HEK293 (cell line): Measurements from ENCODE around the gene ROBO1.

Source experiments
- CTCF ChIA-PET: fragments of 350-600 bp; formaldehyde crosslinking; extraction: SDS; loops from one replicate; lab custom pipeline; 2021; ENCODE audit warnings: antibody characterized with exemption; lab: Yijun Ruan, JAX
- POLR2A ChIA-PET: fragments of 300-600 bp; formaldehyde crosslinking; extraction: SDS; loops from one replicate; lab custom pipeline; 2020; ENCODE audit warnings: antibody characterized with exemption, inconsistent platforms; lab: Yijun Ruan, JAX
- H3K27ac ChIP-seq: fragments of 200-500 bp; sonication (Bioruptor generic); 2 replicates; pipeline ENCODE4 v1.5.1; 2014; ENCODE audit warnings: low read depth, low read length, control low read depth, inconsistent platforms; ENCODE audit errors: extremely low read depth
- H3K36me3 ChIP-seq, 2 experiments: fragments of 200-500 bp in 1 of 2; sonication (Bioruptor generic) in 1 of 2; 1 replicate in 1 of 2; 2 replicates in 1 of 2; pipeline ENCODE4 v1.5.1; 2014 to 2017; ENCODE audit warnings: inconsistent platforms in 2 of 2, low read length in 2 of 2; ENCODE audit not compliant: control insufficient read depth in 2 of 2, insufficient read depth in 1 of 2
- H3K4me1 ChIP-seq: fragments of 200-500 bp; sonication (Bioruptor generic); 2 replicates; pipeline ENCODE4 v1.5.1; 2014; ENCODE audit warnings: mild to moderate bottlenecking, low read length, inconsistent platforms; ENCODE audit not compliant: control insufficient read depth, insufficient read depth
- H3K4me3 ChIP-seq: 2 replicates; pipeline ENCODE4 v1.5.1; 2011; ENCODE audit warnings: low read depth, mild to moderate bottlenecking, control low read depth, low read length, moderate library complexity
- H3K9me3 ChIP-seq: fragments of 200-500 bp; sonication (Bioruptor generic); 2 replicates; pipeline ENCODE4 v1.5.1; 2014; ENCODE audit warnings: low read depth, low read length, inconsistent platforms; ENCODE audit not compliant: control insufficient read depth, insufficient read depth
- CTCF ChIP-seq: fragments of 450-650 bp; formaldehyde crosslinking; IDR thresholded peaks from 2 replicates; pipeline ENCODE4 v1.5.1; 2016; ENCODE audit warnings: missing biosample characterization, missing genetic modification characterization
- PRDM1 ChIP-seq: fragments of 450-650 bp; formaldehyde crosslinking; IDR thresholded peaks from 2 replicates; pipeline ENCODE4; 2016; ENCODE audit warnings: missing biosample characterization, missing genetic modification characterization
- PRDM4 ChIP-seq: fragments of 450-650 bp; formaldehyde crosslinking; IDR thresholded peaks from 2 replicates; pipeline ENCODE4 v1.5.1; 2017; ENCODE audit warnings: missing biosample characterization, missing genetic modification characterization
- SCRT1 ChIP-seq: fragments of 450-650 bp; formaldehyde crosslinking; IDR thresholded peaks from 2 replicates; pipeline ENCODE4 v1.5.1; 2016; ENCODE audit warnings: missing biosample characterization, missing genetic modification characterization, borderline replicate concordance
- TCF7L2 ChIP-seq: IDR thresholded peaks from 2 replicates; pipeline ENCODE4 v1.6.1; 2011; ENCODE audit warnings: low read depth, mild to moderate bottlenecking, inconsistent platforms, low read length, moderate library complexity, borderline replicate concordance
- WT1 ChIP-seq: fragments of 450-650 bp; formaldehyde crosslinking; IDR thresholded peaks from 2 replicates; pipeline ENCODE4 v1.5.1; 2016; ENCODE audit warnings: missing biosample characterization, missing genetic modification characterization
- ZBTB8A ChIP-seq: fragments of 450-650 bp; formaldehyde crosslinking; IDR thresholded peaks from 2 replicates; pipeline ENCODE4 v1.5.1; 2016; ENCODE audit warnings: missing biosample characterization, missing genetic modification characterization
- ZEB2 ChIP-seq: fragments of 450-650 bp; formaldehyde crosslinking; IDR thresholded peaks from 2 replicates; pipeline ENCODE4 v1.5.1; 2016; ENCODE audit warnings: missing biosample characterization, missing genetic modification characterization
- ZIC2 ChIP-seq: fragments of 450-650 bp; formaldehyde crosslinking; IDR thresholded peaks from 2 replicates; pipeline ENCODE4 v1.5.1; 2016; ENCODE audit warnings: missing biosample characterization, missing genetic modification characterization
- ZNF184 ChIP-seq: fragments of 450-650 bp; IDR thresholded peaks from 2 replicates; pipeline ENCODE4 v1.5.1; 2018; ENCODE audit warnings: missing biosample characterization, mild to moderate bottlenecking, missing genetic modification characterization
- ZNF202 ChIP-seq: fragments of 450-650 bp; formaldehyde crosslinking; IDR thresholded peaks from 2 replicates; pipeline ENCODE4 v1.5.1; 2016; ENCODE audit warnings: missing biosample characterization, missing genetic modification characterization, borderline replicate concordance
- ZNF23 ChIP-seq: fragments of 450-650 bp; formaldehyde crosslinking; IDR thresholded peaks from 2 replicates; pipeline ENCODE4 v1.5.1; 2016; ENCODE audit warnings: missing biosample characterization, missing genetic modification characterization, borderline replicate concordance
- ZNF26 ChIP-seq: fragments of 450-650 bp; formaldehyde crosslinking; IDR thresholded peaks from 2 replicates; pipeline ENCODE4 v1.5.1; 2016; ENCODE audit warnings: missing biosample characterization, missing genetic modification characterization
- ZNF610 ChIP-seq: fragments of 450-650 bp; formaldehyde crosslinking; IDR thresholded peaks from 2 replicates; pipeline ENCODE4 v1.5.1; 2016; ENCODE audit warnings: missing biosample characterization, missing genetic modification characterization, borderline replicate concordance
- ZNF624 ChIP-seq: fragments of 450-650 bp; formaldehyde crosslinking; IDR thresholded peaks from 2 replicates; pipeline ENCODE4 v1.5.1; 2017; ENCODE audit warnings: missing biosample characterization, missing genetic modification characterization
- ZNF626 ChIP-seq: fragments of 450-650 bp; sonication (Bioruptor Pico); formaldehyde crosslinking; IDR thresholded peaks from 2 replicates; pipeline ENCODE4 v1.5.1; 2018; ENCODE audit warnings: missing biosample characterization, missing genetic modification characterization, inconsistent platforms
- ZNF654 ChIP-seq: fragments of 450-650 bp; formaldehyde crosslinking; IDR thresholded peaks from 2 replicates; pipeline ENCODE4 v1.5.1; 2016; ENCODE audit warnings: low read depth, missing biosample characterization, missing genetic modification characterization
- ZNF768 ChIP-seq: fragments of 450-650 bp; formaldehyde crosslinking; IDR thresholded peaks from 2 replicates; pipeline ENCODE4 v1.5.1; 2018; ENCODE audit warnings: missing biosample characterization, mild to moderate bottlenecking, missing genetic modification characterization
- ZNF785 ChIP-seq: fragments of 450-650 bp; formaldehyde crosslinking; IDR thresholded peaks from 2 replicates; pipeline ENCODE4 v1.5.1; 2016; ENCODE audit warnings: missing biosample characterization, missing genetic modification characterization
- ZNF792 ChIP-seq: fragments of 450-650 bp; formaldehyde crosslinking; IDR thresholded peaks from 2 replicates; pipeline ENCODE4 v1.5.1; 2016; ENCODE audit warnings: missing biosample characterization, missing genetic modification characterization
- ZXDB ChIP-seq: fragments of 450-650 bp; formaldehyde crosslinking; IDR thresholded peaks from 2 replicates; pipeline ENCODE4 v1.5.1; 2016; ENCODE audit warnings: missing biosample characterization, missing genetic modification characterization
- TF ChIP-seq, protein P1 (sequence below): fragments of 450-650 bp; formaldehyde crosslinking; IDR thresholded peaks from 2 replicates; pipeline ENCODE4 v1.5.1; 2016; ENCODE audit warnings: missing biosample characterization, missing genetic modification characterization

ROBO1 gene

GRCh38 chr3:79368403-79368802, 399.4 kb downstream of the ROBO1 start (continued):
- TF ChIP-seq PRDM4 (no peak), TCF7L2 (no peak), ZNF184 (tag by site-specific recombination) (no peak), ZXDB (no peak)

- TF ChIP-seq ZNF26 (tag by site-specific recombination) (no peak), WT1 (tag by site-specific recombination) (no peak), ZNF624 (no peak), ZNF768 (tag by site-specific recombination) (no peak), ZNF23 (tag by site-specific recombination) (no peak), ZNF785 (tag by site-specific recombination) (no peak), ZNF202 (tag by site-specific recombination) (no peak), ZEB2 (tag by site-specific recombination) (no peak), ZNF610 (tag by site-specific recombination) (no peak), CTCF (tag by site-specific recombination) (no peak), SCRT1 (no peak), ZNF626 (tag by site-specific recombination) (no peak), ZNF654 (no peak), ZIC2 (no peak), ZBTB8A (tag by site-specific recombination) (no peak), ZNF184 (tag by site-specific recombination) (no peak), ZNF792 (no peak), PRDM1 (no peak)
- TF ChIP-seq, protein P1, sequence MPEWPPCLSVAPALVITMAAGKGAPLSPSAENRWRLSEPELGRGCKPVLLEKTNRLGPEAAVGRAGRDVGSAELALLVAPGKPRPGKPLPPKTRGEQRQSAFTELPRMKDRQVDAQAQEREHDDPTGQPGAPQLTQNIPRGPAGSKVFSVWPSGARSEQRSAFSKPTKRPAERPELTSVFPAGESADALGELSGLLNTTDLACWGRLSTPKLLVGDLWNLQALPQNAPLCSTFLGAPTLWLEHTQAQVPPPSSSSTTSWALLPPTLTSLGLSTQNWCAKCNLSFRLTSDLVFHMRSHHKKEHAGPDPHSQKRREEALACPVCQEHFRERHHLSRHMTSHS (tag by site-specific recombination): no peak
- no peaks in the 10 kb centered on the region for H3K9me3 ChIP-seq
- H3K4me3 ChIP-seq: no peak overlapping the region
- POLR2A ChIA-PET: no interaction called here
- H3K4me1 ChIP-seq: no peaks in the 10 kb centered on the region
- CTCF ChIA-PET: no interaction called here
- H3K36me3 ChIP-seq: no peaks in the 10 kb centered on the region
- H3K27ac ChIP-seq: no peak overlapping the region
Observed at GRCh38 chr3:79367803-79368202, 400.0 kb downstream of the ROBO1 start.
